ENCODE results near the gene PDE8B. TPM values are rescaled to one million over a fixed set of nuclear protein-coding genes. Genes with fewer than 3 reads are reported as not detected.

Gene PDE8B
- total RNA-seq, 6 experiments from 2014 or later = 1.2 to 5.4 (median 2.4) TPM

DNA sequence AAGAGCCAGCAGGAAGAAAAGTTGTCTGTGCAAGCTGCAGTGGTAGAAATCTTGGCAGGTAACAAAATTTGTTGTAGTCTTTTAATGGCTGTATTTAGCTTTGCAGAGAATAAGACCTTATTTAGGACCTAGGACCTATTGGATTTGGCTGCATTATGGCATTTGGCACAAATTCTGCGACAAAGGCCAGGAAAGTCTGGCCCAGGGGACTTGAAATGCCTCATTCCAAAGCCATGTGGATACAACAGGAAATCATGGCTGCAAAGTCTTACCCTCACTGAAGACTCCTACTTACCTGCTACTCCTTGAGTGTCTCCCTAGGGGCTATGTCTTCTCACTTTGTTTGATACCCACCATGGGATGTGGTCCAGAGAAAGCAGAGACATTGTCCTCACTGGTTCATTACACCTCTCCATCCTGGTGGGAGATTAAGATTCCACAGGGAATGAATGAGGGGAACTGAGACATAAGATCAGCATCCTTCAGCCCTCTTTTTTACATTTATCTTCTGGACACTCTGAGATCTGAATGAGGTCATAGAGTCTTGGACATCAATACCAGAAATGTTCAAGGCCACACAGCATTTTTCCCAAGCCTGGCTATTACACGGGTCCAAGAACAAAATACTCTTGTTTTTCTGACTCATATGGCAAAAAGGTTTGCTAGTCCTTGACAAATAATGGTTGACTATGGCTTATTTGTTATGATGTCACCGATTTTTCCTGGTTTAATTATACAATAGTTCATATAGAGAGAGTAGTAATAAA, 119.4 kb downstream of the PDE8B start:
- DNase-seq (no peak), ATAC-seq (no peak)
- Histone ChIP-seq H3K27me3 (no peaks in the 10 kb centered on the region), H3K36me3 (no peaks in the 10 kb centered on the region), H3K4me1 (no peaks in the 10 kb centered on the region), H3K9me3 (no peaks in the 10 kb centered on the region), H3K4me3 (no peak overlapping the region), H3K27ac (no peak overlapping the region)
- no peak for TF ChIP-seq POLR2A (IDR thresholded peaks at IDR 0.05)
- TF ChIP-seq, protein P1, sequence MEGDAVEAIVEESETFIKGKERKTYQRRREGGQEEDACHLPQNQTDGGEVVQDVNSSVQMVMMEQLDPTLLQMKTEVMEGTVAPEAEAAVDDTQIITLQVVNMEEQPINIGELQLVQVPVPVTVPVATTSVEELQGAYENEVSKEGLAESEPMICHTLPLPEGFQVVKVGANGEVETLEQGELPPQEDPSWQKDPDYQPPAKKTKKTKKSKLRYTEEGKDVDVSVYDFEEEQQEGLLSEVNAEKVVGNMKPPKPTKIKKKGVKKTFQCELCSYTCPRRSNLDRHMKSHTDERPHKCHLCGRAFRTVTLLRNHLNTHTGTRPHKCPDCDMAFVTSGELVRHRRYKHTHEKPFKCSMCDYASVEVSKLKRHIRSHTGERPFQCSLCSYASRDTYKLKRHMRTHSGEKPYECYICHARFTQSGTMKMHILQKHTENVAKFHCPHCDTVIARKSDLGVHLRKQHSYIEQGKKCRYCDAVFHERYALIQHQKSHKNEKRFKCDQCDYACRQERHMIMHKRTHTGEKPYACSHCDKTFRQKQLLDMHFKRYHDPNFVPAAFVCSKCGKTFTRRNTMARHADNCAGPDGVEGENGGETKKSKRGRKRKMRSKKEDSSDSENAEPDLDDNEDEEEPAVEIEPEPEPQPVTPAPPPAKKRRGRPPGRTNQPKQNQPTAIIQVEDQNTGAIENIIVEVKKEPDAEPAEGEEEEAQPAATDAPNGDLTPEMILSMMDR (IDR thresholded peaks at IDR 0.05) = no peak
- 63% methylated on average over 2 of the region's 3 CpGs for WGBS (ENCODE audit: insufficient coverage, low coverage, low lambda C conversion rate, missing lambda C conversion rate)
- intact Hi-C loops (cut with DNase I) = no loop called here

DNA sequence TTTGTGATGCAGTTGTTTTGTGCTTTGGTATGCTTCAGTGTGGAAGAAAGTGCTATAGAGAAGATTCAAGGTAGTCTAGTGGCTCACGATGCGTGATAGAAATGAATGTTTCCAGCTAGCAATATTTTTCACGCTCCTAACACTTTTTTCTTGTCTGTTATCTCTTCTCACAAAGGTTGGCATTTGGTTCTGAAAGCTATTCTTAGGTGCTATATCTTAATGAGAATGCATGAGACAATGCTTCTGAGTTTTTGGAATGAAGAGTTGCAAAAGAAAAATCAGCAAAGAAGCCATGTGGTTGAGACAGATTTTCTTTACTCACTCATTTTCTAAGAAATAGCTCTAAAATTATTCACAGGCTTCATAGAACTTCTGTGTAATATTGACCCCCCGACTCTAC, 122.6 kb downstream of the PDE8B start:
- H3K27ac ChIP-seq = no peak overlapping the region
- no peaks in the 10 kb centered on the region for H3K9me3 ChIP-seq
- H3K4me1 ChIP-seq = no peaks in the 10 kb centered on the region
- ATAC-seq (no peak), DNase-seq (no peak)
- intact Hi-C loops (cut with DNase I) = no loop called here
- H3K4me3 ChIP-seq = no peak overlapping the region
- no peaks in the 10 kb centered on the region for H3K27me3 ChIP-seq
- no peaks in the 10 kb centered on the region for H3K36me3 ChIP-seq
- 77% methylated on average over 4 of the region's 4 CpGs for WGBS (ENCODE audit: insufficient coverage, low coverage, low lambda C conversion rate, missing lambda C conversion rate)
- TF ChIP-seq, protein P1 (IDR thresholded peaks at IDR 0.05) = no peak
- no peak for TF ChIP-seq POLR2A (IDR thresholded peaks at IDR 0.05)

- no peak for DNase-seq
Observed at GRCh38 chr5:77333451-77334123, 123.1 kb downstream of the PDE8B start.

GRCh38 chr5:77337246-77337645, 126.8 kb downstream of the PDE8B start:
- Histone ChIP-seq H3K27me3 (no peaks in the 10 kb centered on the region), H3K9me3 (no peaks in the 10 kb centered on the region), H3K36me3 (no peaks in the 10 kb centered on the region), H3K4me1 (no peaks in the 10 kb centered on the region), H3K27ac (no peak overlapping the region), H3K4me3 (no peak overlapping the region)
- DNase-seq (no peak), ATAC-seq (no peak)
- 75% methylated on average over 3 of the region's 3 CpGs for WGBS (ENCODE audit: insufficient coverage, low coverage, low lambda C conversion rate, missing lambda C conversion rate)
- intact Hi-C loops (cut with DNase I) = no loop called here
- TF ChIP-seq, protein P1 (IDR thresholded peaks at IDR 0.05) = no peak
- no peak for TF ChIP-seq POLR2A (IDR thresholded peaks at IDR 0.05)

More at GRCh38 chr5:77333451-77334123, 123.1 kb downstream of the PDE8B start:
- 85% methylated on average over 3 of the region's 5 CpGs for WGBS (ENCODE audit: insufficient coverage, low coverage, low lambda C conversion rate, missing lambda C conversion rate)
- Histone ChIP-seq H3K27ac (no peak overlapping the region), H3K4me1 (no peaks in the 10 kb centered on the region), H3K27me3 (no peaks in the 10 kb centered on the region), H3K4me3 (no peak overlapping the region), H3K9me3 (no peaks in the 10 kb centered on the region), H3K36me3 (no peaks in the 10 kb centered on the region)
- ATAC-seq = no peak
- TF ChIP-seq POLR2A (IDR thresholded peaks at IDR 0.05) = no peak
- TF ChIP-seq, protein P1 (IDR thresholded peaks at IDR 0.05) = no peak
- intact Hi-C loops (cut with DNase I) = no loop called here

All from right lobe of liver (tissue), 6 donors.